HG03378 (cell line): ENCODE data around the gene CD200R1.
A peak's percentile ranks its signal among the peaks of the same experiment; 100 is the strongest.

ENCODE experiments used
- ATAC-seq: cut with Tn5 transposase; IDR thresholded peaks from one replicate; pipeline ENCODE4 v1.9.1; 2021; ENCODE audit warnings: mild to moderate bottlenecking, moderate library complexity; ENCODE audit not compliant: unreplicated experiment

The CD200R1 gene, protein sequence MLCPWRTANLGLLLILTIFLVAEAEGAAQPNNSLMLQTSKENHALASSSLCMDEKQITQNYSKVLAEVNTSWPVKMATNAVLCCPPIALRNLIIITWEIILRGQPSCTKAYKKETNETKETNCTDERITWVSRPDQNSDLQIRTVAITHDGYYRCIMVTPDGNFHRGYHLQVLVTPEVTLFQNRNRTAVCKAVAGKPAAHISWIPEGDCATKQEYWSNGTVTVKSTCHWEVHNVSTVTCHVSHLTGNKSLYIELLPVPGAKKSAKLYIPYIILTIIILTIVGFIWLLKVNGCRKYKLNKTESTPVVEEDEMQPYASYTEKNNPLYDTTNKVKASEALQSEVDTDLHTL

DNA sequence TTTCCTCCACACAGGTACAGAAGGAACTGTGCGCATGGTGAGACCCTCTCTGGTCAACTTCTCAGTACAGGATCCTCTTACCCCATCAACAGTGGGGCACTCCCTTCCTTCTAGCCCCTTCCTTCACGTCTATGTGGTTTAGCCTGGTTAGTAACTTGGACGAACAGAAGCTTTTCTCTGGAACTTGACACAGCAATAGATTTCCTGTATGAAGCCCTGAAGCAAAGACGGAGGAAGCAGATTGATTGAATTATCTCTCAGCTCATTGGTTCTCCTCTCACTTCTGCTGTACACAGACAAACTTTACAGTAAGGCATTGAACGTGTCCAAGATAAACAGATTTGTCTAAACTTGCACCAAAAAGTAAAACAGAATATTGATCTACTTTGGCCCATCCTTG lies at the start of gene CD200R1:
Gene CD200R1, minus strand, starts transcription at position 210 of the 400 bp plus-strand sequence. CDS start 246 bp downstream, outside the sequence.
- no peak for ATAC-seq

DNA sequence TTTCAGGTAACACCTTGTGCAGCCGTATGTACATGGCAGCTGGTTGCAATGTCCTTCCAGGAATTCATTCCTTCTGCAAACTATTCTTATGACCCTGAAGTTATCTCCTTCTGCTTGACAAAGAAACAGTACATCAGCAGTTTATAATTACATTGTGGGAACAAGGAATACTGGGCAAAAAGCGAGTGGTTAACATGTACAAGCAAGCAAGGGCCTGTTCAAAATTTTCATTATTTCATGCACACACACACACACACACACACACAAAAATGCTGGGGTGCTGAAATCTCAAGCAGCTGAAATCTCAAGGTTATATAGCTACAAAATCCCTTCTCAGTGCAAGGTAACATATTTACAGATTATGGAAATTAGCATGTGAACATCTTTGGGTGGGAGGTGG lies 46.6 kb upstream of the CD200R1 start:
- no peak for ATAC-seq

GRCh38 chr3:113019182-113020137 lies 44.6 kb upstream of the CD200R1 start:
- peak; percentile 81 for ATAC-seq

GRCh38 chr3:113018536-113019181 lies 43.8 kb upstream of the CD200R1 start:
- ATAC-seq: peak; percentile 17

- ATAC-seq: no peak
Observed at GRCh38 chr3:113013593-113013992, 38.7 kb upstream of the CD200R1 start.

GRCh38 chr3:113008117-113008516 lies 33.2 kb upstream of the CD200R1 start:
- no peak for ATAC-seq

DNA sequence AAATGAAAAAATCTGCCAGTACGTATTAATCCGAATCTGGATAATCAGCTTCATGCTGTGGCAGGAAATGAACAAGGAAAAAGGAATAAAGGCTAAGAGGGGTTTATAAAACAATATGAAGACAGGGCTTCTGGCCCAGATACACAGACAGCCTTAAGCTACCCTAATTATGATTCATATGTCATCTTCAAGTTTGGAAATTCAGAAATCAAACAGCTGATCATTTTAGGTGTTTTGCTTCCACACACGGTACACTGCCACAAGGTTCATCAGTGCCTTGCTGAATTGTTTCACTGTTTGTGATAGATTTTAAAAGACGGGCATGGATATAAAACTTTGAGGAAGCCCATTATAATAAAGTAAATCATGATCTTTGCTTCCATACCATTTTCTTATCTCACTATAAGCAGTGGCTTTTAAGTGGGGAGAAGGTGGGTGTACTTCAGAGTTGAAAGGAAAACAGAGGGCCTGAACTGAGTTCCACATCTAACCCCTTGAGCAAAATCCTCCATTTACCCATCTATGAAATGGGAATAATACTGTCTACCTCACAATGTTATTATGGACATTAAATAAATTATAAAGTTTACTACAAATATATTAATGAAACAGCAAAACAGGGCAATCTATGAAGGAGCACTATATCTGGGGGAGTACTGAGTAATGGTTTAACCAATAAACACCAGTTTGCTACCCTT lies 31.6 kb upstream of the CD200R1 start:
- ATAC-seq: no peak

GRCh38 chr3:113005611-113006010 lies 30.7 kb upstream of the CD200R1 start:
- no peak for ATAC-seq

GRCh38 chr3:113002679-113003078 lies 27.8 kb upstream of the CD200R1 start:
- ATAC-seq: no peak

- no peak for ATAC-seq
Observed at GRCh38 chr3:113002037-113002436, 27.1 kb upstream of the CD200R1 start.

- no peak for ATAC-seq
Observed at GRCh38 chr3:113000691-113001090, 25.8 kb upstream of the CD200R1 start.

DNA sequence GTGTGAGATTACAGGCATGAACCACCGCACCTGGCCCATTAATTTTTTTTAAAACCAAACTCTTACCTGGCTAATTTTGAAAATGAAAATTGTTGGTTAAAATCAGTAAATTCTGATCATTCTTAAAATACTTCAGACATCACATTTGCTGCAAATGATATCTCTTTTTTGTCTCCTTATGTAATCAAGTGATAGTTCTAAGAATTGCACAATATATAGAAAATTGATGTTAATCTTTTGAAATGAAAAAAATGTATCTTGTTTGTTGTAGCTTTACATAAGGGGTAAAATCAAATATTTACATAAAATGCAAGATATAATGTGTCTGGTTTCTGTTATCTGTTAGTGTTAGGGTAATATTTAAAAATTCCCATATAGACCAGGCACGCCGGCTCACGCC lies 20.9 kb upstream of the CD200R1 start:
- no peak for ATAC-seq

GRCh38 chr3:112990672-112991602 lies 16.0 kb upstream of the CD200R1 start, which contains the start of gene GTPBP8:
Gene GTPBP8, plus strand, starts transcription at chr3:112990984. Its CDS starts 16 bp downstream, at chr3:112991000.
- ATAC-seq: peak; percentile 91

- no peak for ATAC-seq
Observed at GRCh38 chr3:112987710-112988334, 12.9 kb upstream of the CD200R1 start.

GRCh38 chr3:112984485-112984884 lies 9.6 kb upstream of the CD200R1 start:
- no peak for ATAC-seq

DNA sequence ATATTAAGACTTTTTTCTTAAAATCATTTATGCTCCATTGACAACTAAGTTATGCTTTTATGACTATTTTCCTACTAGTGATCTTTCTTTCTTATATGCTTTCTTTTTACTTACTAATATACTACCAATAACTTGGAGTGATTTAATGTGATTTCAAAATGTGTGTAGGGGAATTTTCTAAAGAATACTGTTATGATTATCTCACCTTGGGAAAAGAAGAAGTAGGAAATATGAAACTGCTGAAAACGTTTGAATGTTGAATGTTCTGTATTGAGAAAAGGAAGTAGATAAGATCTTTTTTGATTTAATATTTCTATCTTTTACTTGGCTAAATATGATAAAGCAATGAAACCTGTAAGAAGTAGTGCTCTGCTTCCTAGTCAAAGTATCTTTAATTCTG lies 7.8 kb upstream of the CD200R1 start:
- no peak for ATAC-seq

- ATAC-seq: no peak
Observed at GRCh38 chr3:112980080-112980479, 5.2 kb upstream of the CD200R1 start.

DNA sequence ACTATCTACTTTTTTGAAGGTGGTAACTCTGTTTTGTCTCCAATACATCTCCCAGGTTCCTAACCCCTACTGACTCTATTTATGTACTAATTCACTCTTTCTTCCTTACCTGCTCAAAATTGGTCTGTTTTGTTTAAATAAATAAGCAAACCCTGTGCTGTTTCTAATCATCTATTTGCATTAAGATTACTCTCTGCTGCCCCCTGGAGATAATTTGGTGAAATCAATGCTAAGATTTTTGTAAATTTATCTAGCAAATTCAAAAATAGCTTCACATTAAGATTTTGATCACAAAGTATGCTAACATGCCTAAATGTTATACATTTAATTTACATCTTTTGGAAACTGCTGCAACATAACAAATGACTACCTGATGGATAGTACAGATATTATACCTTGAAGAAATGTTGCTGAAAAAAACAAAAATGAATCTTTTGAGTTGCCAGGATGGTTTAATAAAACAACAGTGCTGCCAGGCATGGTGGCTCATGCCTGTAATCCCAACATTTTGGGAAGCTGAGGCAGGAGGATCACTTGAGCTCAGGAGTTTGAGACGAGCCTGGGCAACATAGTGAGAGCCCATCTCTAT lies 4.4 kb upstream of the CD200R1 start:
- ATAC-seq: no peak

- no peak for ATAC-seq
Observed at GRCh38 chr3:112976953-112977352, 2.0 kb upstream of the CD200R1 start.
